Fibroblast of upper back skin (primary cell): ENCODE data around the gene EIF4A2.
"Not testable (repeated sequence)": the region's sequence is repeated elsewhere in the genome, so short reads cannot be mapped to it uniquely, and the experiment has no call there.

Source experiments
- DNase-seq: peaks from one replicate; pipeline ENCODE4 v3.0.0-alpha.2; 2013

The EIF4A2 gene

DNA sequence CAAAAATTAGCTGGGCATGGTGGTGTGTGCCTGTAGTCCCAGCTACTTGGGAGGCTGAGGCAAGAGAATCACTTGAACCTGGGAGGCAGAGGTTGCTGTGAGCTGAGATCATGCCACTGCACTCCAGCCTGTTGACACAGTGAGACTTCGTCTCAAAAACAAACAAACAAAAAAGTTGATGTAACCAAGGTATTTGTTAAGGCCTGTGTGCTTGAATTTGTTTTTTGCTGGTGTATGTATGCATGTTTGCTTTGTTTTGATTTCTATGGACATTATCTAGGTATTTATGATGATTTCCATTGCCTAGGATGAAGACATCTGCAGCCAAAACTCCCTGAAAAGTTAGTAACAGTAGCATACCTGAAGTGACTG lies 39.0 kb downstream of the EIF4A2 start:
- DNase-seq, result not testable (repeated sequence)

GRCh38 chr3:186823386-186823785 lies 40.0 kb downstream of the EIF4A2 start:
- peak; percentile 68 for DNase-seq

- DNase-seq, result no peak
Measured at GRCh38 chr3:186824430-186825139, 41.2 kb downstream of the EIF4A2 start.

DNA sequence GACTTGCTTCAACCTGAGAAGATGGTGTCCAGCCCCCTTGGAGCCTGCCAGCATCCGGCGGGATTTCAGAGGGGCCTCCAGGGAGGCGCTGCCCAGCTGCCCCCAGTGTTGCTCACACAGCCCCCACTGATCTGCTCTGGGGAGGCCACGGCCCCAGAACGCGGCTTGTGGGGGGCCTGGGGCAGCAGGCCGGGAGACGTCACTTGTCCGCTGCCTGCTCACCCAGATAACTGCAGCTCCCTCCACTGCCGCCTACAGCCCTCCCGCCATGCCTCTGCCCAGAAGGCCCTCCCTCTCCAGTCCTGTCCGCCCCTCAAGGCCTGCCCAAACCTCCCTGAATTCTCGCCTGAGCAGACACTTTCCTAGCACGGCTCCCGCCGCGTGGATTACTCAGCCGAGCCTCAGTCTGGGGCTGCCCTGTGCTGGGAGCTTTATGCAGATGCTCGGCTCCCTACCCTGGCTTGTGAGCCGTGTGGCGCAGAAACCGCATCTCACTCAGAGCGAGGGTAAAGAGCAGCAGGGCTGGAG lies 42.0 kb downstream of the EIF4A2 start:
- peak; percentile 85 for DNase-seq

DNA sequence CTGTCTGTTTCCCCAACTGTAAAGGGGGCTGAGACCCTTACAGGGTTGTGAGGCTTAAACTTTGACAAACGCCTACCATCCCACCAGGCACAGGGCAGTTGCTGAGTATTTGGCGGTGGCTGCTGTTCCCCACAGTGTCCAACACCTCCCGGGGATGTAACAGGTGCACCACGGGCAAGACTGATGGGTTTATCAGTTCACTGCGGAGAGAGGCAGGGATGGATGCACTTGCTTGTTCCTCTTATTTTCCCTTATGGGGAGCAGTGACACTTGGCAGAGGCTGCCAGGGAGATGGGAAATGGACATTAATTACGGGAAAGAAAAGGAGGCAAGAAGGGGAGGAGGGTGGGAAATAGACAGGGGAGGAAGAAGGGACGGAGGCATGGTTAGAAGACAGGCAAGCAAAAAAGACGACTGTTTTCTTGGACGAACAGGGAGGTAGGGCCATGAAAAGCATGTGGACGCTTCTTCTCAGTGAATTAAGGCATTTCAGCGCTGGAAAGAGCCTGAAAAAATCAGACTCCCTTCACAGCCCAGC lies 42.6 kb downstream of the EIF4A2 start:
- DNase-seq, result no peak

DNA sequence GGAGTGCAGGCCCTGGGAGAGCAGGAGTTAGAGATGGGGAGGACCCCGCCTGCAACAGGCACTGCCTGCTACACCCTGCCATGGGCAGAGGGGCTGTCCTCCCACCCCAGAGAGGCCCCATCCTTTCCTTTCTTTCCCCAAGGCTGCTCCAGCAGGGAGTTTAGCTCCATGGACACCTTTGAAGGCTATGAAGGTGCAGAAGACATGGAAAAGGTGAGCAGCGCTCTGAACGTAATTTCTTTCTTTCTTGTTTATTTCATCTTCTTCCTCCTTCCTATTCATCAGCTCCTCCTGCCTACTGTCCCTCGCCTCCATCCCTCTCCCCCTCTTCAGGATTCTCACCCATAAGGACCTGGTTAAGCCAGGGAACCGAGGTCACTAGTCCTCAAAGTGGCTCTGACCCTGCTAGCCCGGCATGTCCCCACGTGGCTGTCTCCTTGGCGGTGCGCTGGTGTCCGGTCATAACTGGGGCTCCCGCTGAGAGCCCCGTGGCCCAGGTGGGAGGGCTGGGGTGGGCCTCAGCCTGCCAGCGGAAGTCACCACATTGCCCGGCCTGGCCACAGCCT lies 43.1 kb downstream of the EIF4A2 start:
- no peak for DNase-seq

- peak; percentile 82 for DNase-seq
Measured at GRCh38 chr3:186826976-186827857, 43.8 kb downstream of the EIF4A2 start.

DNA sequence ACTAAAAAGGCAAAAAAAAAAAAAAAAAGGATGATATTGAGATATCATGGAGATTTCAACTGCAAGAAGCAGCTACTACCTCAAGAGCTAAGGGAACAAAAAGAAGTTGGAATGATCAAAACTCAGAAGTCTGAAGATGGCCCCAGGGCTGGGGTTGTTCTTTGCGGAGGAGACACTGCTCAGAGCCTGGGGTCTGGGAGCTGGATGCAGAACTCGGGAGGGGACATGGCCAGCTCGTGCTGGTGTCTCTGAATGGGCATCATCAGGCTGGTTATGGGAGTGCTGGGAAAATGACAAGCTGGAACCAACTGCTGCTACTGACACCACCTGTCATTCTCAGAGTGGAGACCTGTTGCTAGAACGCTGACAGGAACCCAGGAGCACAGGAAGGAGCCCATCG lies 45.0 kb downstream of the EIF4A2 start:
- no peak for DNase-seq

DNA sequence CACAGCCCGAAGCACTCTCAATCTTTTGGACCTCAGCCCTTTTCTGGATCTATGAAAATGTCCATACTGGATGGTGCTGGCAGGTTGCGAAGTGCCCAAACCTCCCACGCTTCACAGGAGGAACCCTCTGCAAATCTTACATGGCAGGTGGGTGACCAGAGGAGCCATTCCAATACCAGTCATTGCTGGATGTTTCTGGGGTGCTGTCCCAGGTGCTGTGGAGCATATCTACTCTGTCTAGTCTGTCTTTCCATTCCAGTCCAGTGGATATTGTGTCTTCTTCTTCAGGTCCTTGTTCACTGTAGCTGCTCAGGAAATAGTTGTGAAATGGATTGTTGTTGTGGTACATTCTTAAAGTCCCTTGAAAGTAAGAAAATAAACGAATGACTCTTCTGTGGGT lies 48.4 kb downstream of the EIF4A2 start:
- no peak for DNase-seq

- no peak for DNase-seq
Measured at GRCh38 chr3:186832276-186832675, 48.9 kb downstream of the EIF4A2 start.
